ENCODE data around the gene PRKAR2B.

The PRKAR2B gene

DNA sequence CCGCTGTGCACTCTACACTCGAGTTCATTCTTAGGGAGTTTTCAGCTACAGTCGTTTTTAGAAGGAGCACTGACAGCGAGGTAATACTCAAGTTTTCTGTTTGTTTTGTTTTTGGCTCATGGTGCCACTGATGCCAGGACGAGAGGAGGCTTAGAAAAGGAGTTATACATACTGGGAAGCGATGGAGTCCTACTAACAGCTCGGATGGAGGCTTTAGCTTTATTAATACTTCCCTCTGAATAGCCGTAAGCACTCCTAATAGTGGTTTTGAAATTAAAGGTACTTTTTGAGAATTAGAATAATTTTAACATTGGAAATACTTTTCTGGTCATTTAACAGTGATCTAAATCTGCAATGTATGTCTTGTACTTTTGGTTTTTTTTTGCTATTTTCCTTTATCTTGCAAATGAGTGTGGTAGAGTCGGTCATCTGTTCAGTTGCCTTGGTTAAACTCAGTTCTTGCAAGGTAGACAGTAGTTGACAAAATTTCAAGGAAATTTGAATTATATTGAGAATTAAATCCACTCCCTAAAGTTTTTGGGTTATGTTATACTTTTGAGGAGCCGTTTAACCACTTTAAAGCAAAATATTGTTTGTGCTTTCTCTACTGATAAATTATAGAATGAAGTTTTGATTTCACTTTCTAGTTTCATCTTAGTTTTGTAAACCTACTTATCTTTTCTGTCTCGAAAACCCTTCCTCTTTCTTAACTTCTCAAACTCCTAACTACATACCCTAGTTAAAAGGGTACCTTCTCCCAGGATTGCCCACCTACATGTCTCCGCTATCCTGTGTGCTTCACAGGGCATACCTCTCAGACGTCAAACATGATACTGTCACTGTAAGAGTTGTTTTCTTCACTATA lies 125.8 kb downstream of the PRKAR2B start:
- TF ChIP-seq, protein P1, sequence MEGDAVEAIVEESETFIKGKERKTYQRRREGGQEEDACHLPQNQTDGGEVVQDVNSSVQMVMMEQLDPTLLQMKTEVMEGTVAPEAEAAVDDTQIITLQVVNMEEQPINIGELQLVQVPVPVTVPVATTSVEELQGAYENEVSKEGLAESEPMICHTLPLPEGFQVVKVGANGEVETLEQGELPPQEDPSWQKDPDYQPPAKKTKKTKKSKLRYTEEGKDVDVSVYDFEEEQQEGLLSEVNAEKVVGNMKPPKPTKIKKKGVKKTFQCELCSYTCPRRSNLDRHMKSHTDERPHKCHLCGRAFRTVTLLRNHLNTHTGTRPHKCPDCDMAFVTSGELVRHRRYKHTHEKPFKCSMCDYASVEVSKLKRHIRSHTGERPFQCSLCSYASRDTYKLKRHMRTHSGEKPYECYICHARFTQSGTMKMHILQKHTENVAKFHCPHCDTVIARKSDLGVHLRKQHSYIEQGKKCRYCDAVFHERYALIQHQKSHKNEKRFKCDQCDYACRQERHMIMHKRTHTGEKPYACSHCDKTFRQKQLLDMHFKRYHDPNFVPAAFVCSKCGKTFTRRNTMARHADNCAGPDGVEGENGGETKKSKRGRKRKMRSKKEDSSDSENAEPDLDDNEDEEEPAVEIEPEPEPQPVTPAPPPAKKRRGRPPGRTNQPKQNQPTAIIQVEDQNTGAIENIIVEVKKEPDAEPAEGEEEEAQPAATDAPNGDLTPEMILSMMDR (IDR thresholded peaks at IDR 0.05; ENCODE audit: insufficient read depth, missing control alignments), result no peak
- FAIRE-seq (no peak), DNase-seq (ENCODE audit: insufficient read length, low spot score) (no peak)

DNA sequence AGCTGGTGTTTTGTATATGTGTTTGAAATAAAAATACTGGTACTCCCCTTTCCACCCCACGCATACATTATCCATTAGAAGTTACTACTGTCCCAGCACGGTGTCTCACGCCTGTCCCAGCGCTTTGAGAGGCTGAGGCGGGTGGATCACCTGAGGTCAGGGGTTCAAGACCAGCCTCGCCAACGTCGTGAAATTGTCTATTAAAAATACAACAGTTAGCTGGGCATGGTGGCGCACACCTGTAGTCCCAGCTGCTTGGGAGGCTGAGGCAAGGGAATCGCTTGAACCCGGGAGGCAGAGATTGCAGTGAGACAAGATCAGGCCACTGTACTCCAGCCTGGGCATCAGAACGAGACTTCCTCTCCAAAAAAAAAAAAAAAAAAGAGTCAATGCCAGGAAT lies 127.0 kb downstream of the PRKAR2B start:
- TF ChIP-seq, protein P1 (IDR thresholded peaks at IDR 0.05; ENCODE audit: insufficient read depth, missing control alignments), result no peak
- FAIRE-seq (no peak), DNase-seq (ENCODE audit: insufficient read length, low spot score) (no peak)

DNA sequence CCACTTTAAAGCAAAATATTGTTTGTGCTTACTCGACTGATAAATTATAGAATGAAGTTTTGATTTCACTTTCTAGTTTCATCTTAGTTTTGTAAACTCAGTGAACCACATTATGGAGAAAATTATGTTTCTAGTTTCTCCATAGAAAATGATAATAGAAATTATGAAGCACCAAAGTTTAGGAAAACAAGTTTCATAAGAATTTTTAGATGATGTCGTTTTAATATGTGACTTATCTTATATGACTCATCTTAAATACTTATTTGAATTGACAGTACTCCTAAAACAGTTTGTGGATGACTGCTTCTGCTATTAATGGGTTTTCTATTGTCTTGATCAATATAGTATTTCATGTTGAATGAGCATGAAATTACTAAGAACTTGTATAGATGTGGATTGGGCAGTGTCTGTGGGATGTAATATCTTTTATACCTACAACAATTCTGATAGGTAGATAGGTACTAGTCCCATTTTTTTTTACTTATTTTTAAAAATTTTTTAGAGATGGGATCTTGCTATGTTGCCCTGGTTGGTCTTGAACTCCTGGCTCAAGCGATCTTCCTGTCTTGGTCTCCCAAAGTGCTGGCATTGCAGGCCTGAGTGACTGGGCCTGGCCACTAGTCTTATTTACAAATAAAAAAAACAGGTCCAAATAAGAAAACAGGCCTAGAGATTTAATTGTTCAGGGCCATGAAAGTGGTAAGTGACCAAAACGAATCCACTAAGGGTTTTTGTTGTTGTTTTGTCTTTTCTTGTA lies 127.9 kb downstream of the PRKAR2B start:
- DNase-seq (ENCODE audit: insufficient read length, low spot score) (no peak), FAIRE-seq (no peak)
- TF ChIP-seq, protein P1 (IDR thresholded peaks at IDR 0.05; ENCODE audit: insufficient read depth, missing control alignments), result no peak

DNA sequence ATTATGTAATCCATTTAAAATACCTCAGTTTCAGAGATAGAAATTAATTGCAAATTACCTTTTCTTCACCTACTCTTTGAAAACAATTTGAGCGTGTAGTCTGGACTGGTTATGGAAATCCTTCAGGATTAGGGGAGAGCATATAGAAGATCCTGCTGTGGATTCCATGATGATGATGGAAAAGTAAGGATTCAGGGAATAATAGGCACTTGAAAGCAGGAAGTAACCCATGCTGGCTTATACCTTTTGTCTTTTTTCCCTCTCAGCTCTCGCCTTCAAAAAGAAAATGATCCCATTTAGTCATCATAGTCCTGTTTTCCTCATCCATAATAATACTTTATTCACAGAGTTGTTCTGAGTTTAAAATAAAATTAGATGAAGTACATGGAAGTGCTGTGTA lies 128.7 kb downstream of the PRKAR2B start:
- FAIRE-seq, result no peak
- no peak for DNase-seq (ENCODE audit: insufficient read length, low spot score)
- TF ChIP-seq, protein P1 (IDR thresholded peaks at IDR 0.05; ENCODE audit: insufficient read depth, missing control alignments), result no peak

DNA sequence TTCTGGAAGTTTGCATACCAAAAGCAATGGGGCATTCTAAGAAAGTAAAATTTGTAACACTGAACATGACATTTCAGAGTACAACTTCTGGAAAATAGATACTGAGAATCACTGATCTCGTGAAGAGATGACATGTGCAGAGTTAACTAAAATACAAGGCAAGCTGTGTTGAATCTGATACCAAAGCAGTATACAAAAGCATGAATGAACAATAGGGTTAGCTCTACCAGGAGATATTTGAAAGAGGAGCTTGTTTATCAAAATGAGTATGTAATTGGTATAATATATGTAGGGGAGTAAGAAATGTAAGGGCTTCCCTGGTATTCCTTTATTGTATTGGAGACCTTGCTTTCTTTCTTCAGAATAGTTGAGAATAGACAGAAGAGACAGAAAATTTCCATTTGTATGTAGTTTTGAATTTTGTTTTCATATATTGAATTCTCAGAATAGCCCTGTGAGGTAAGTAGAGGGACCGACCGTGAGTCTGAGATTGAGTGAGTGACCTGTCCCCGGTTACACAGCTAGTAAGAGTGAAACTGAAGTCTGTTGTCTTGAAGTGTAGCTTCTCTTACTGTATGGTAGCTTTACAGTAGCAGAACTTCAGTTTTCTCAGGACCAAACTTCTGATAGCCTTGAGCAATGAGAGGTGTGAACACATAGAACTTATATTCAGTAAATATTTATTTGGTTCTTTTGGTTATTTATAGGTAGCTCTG lies 129.3 kb downstream of the PRKAR2B start:
- DNase-seq (ENCODE audit: insufficient read length, low spot score) (no peak), FAIRE-seq (no peak)
- TF ChIP-seq, protein P1 (IDR thresholded peaks at IDR 0.05; ENCODE audit: insufficient read depth, missing control alignments), result no peak

DNA sequence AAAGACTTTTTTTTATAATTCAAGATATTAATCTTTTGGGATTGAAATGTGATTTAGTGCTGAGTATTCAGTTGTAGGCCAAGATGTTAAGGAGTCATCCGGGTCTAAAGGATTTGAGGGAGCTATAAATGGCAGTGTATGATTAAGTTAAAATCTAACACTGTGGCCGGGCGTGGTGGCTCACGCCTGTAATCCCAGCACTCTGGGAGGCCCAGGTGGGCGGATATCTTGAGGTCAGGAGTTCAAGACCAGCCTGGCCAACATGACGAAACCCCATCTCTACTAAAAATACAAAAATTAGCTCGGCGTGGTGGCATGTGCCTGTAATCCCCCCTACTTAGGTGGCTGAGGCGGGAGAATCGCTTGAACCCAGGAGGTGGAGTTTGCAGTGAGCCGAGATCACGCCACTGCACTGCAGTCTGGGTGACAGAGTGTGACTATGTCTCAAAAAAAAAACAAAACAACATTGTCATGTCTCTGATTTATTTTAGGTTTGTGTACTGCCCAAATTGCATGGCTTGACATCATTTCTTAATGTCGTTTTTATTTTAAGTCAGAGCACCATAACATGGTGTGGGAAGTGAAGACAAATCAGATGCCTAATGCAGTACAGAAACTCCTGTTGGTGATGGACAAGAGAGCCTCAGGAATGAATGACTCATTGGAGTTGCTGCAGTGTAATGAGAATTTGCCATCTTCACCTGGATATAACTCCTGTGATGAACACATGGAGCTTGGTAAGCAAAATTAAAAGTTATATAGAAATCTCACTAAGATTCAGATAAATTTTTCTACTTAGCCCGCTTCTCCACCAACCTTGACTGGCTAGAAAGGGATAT lies 135.0 kb downstream of the PRKAR2B start:
- TF ChIP-seq, protein P1 (IDR thresholded peaks at IDR 0.05; ENCODE audit: insufficient read depth, missing control alignments), result no peak
- DNase-seq (ENCODE audit: insufficient read length, low spot score) (no peak), FAIRE-seq (no peak)

Measured in D721Med (cell line).